ENCODE results near the gene RAD51C. TPM values are rescaled to one million over a fixed set of nuclear protein-coding genes. Genes with fewer than 3 reads are reported as not detected.
"Not testable (repeated sequence)": the region's sequence is repeated elsewhere in the genome, so short reads cannot be mapped to it uniquely, and the experiment has no call there.

RAD51C gene
- total RNA-seq, 1 donor from 2014 or later: 73.6 TPM

DNA sequence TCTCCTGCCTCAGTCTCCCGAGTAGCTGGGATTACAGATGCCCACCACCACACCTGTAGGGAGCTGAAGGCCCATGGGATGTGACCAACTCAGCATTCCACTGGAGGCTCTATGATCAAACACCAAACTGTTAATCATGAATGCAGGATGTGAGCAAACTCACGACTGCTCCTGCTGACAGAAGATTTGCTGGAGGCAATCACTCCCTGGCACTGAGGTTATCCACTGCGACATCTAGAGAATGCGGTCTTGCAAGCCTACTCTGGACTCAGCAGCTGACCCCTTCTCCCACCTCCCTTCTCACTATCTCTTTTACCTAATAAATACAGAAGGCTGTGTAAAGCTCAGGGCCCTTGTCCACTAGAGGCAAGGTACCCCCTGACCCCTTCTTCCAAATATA lies 5.4 kb upstream of the RAD51C start:
- TF ChIP-seq, protein P1, sequence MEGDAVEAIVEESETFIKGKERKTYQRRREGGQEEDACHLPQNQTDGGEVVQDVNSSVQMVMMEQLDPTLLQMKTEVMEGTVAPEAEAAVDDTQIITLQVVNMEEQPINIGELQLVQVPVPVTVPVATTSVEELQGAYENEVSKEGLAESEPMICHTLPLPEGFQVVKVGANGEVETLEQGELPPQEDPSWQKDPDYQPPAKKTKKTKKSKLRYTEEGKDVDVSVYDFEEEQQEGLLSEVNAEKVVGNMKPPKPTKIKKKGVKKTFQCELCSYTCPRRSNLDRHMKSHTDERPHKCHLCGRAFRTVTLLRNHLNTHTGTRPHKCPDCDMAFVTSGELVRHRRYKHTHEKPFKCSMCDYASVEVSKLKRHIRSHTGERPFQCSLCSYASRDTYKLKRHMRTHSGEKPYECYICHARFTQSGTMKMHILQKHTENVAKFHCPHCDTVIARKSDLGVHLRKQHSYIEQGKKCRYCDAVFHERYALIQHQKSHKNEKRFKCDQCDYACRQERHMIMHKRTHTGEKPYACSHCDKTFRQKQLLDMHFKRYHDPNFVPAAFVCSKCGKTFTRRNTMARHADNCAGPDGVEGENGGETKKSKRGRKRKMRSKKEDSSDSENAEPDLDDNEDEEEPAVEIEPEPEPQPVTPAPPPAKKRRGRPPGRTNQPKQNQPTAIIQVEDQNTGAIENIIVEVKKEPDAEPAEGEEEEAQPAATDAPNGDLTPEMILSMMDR (conservative IDR thresholded peaks at IDR 0.05; ENCODE audit: low read depth, low read length): no peak
- no peak overlapping the region for H3K4me3 ChIP-seq (ENCODE audit: low read depth, low read length)
- no peak for DNase-seq (ENCODE audit: low read depth)

DNA sequence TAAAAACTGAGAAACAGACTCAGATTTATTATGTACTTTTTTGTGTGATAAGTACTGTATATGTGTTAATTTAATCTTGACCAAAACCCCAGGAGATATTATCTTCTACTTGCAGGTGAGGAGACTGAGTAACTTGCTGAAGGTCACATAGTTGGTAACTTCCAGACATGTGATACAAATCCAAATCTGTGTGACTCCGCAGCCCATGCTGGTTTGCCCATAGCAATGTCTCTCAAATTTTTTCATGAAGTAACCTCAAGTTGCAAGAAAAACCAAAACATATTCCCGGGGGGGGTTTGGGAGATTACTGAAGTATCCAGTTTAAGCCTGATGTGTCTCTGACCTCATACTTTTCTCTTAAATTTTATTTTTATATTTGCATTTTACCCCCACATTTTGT lies 3.9 kb upstream of the RAD51C start:
- no peak overlapping the region for H3K4me3 ChIP-seq (ENCODE audit: low read depth, low read length)
- TF ChIP-seq, protein P1 (conservative IDR thresholded peaks at IDR 0.05; ENCODE audit: low read depth, low read length): no peak

GRCh38 chr17:58690033-58690432 lies 2.4 kb upstream of the RAD51C start:
- H3K4me3 ChIP-seq (ENCODE audit: low read depth, low read length); DNase-seq (ENCODE audit: low read depth): not testable (repeated sequence)

More for the DNA sequence above, 3.9 kb upstream of the RAD51C start:
- no peak for DNase-seq (ENCODE audit: low read depth)

DNA sequence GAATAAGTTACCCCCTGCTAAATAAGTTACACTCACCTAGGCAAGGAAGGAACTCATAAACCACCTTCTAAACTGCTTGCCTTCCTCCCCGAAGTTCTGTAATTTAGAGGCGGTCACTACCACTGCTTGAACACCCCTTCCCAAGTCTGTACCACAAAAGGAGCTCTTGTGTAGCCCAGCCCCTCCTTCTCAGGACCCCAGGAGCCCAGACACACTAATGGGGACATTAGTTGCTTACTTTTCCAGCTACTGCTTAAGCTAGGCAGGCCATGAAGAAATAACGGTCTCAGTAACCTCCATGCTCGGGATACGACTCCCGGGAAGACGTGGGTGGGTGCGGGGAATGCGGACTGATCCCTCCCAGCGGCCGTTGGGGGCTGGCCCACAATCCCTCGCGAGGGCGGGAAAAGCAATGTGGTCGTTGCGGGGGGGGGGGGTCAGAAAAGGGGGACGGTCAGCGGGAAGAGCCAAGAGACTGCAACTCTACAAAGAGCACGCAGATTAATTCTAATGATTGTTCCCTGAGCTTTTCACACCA lies 632 bp upstream of the RAD51C start, which contains the start of gene TEX14:
Gene TEX14, minus strand, starts transcription at position 345 of the 538 bp plus-strand sequence. CDS start 40,044 bp downstream, outside the sequence.
- peak within 1 kb of the TSS; percentile 72 for H3K4me3 ChIP-seq (ENCODE audit: low read depth, low read length)
- no peak for DNase-seq (ENCODE audit: low read depth)
- TF ChIP-seq, protein P1 (conservative IDR thresholded peaks at IDR 0.05; ENCODE audit: low read depth, low read length): no peak

DNA sequence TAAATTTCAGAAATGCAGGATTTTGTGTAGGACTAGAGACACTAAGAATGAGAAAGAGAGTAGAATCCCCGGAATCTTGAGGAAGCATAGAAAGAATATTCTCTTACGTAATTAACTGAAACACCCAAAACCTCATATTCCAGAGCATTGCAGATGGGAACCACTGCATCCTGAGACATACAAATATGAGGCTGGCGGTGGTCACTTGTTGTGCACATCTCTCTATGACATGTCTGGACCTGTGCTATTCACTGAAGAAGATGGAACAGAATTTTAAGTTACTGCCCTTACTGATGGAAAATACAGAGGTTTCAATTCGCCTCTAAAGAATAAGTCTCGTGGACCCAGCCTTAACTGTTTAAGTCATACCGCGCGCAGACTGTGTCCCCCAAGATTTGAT lies 806 bp downstream of the RAD51C start:
- DNase-seq (ENCODE audit: low read depth): no peak
- peak overlapping the region; percentile 72 for H3K4me3 ChIP-seq (ENCODE audit: low read depth, low read length)
- TF ChIP-seq, protein P1 (conservative IDR thresholded peaks at IDR 0.05; ENCODE audit: low read depth, low read length): no peak

DNA sequence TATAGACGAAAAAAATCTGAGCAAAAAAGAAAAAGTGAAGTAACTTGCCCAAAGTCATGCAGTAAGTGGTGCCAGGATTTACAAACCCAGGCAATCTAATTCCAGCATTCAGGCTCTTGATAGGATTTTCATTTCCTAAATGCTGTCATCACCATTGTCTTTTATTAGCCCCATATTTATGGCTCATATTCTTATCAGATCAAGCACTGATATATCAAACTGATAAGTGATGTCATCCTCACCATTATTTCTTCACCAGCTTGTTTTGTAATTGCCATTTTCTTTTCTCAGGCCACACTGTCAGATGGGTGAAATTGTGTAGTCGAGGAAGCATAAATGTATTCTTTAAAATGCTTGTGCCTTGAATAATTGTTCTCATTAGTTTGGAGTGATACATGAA lies 1.3 kb downstream of the RAD51C start:
- DNase-seq (ENCODE audit: low read depth): no peak
- no peak overlapping the region for H3K4me3 ChIP-seq (ENCODE audit: low read depth, low read length)
- TF ChIP-seq, protein P1 (conservative IDR thresholded peaks at IDR 0.05; ENCODE audit: low read depth, low read length): no peak

- TF ChIP-seq, protein P1 (conservative IDR thresholded peaks at IDR 0.05; ENCODE audit: low read depth, low read length): no peak
- no peak overlapping the region for H3K4me3 ChIP-seq (ENCODE audit: low read depth, low read length)
- DNase-seq (ENCODE audit: low read depth): no peak
These were observed 1.9 kb downstream of the RAD51C start for GRCh38 chr17:58694302-58694701.
